ENCODE results near the gene DPP10.
"Not testable (repeated sequence)": the region's sequence is repeated elsewhere in the genome, so short reads cannot be mapped to it uniquely, and the experiment has no call there.

DPP10 gene

GRCh38 chr2:114729026-114729425 is 286.6 kb downstream of the DPP10 start:
- no peak for DNase-seq

GRCh38 chr2:114735126-114735525 is 292.7 kb downstream of the DPP10 start:
- DNase-seq, result no peak

GRCh38 chr2:114742245-114742644 is 299.8 kb downstream of the DPP10 start:
- DNase-seq, result no peak

DNA sequence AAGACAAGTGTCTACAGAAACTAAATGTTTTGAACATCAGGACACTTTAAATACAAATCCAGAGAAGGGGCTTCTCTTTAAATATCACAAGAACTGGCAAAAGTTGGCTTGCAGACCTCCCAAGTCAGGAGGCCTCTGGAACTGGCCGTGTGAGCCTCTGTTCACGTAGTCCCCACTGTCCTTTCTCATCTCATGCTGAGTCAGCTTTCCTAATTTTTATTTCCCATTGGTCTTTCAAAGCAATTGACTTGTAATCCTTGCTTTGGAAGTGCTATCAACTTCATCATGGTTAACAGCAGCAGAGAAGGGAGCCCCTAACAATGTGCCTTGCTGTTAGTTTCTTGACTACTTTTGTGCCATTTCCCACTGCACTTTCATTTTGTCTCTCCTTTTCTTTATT is 303.3 kb downstream of the DPP10 start:
- DNase-seq, result no peak

GRCh38 chr2:114748175-114748574 is 305.7 kb downstream of the DPP10 start:
- DNase-seq, result not testable (repeated sequence)

GRCh38 chr2:114752425-114752824 is 310.0 kb downstream of the DPP10 start:
- no peak for DNase-seq

- DNase-seq, result no peak
These were observed 310.7 kb downstream of the DPP10 start for GRCh38 chr2:114753145-114753544.

GRCh38 chr2:114754907-114755563 is 312.6 kb downstream of the DPP10 start:
- no peak for DNase-seq

DNA sequence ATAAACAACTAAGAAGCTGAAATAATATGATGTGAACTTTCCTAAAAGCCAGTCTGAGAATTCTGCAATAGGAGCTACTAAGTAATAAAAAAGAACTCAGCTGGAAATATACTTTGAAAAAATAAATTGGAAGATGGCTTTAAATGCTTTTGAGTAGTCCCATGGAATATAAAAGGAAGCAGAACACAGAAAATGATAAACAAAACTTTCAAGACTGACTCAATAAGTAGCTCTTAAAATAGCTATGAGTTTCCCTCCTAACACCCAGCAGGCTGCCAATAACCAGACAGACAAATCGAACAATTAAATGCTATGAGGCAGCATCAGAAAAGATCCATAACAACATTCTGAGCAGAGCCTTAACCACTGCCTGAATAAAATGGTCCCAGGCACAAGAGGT is 319.9 kb downstream of the DPP10 start:
- no peak for DNase-seq

- DNase-seq, result no peak
These were observed 320.5 kb downstream of the DPP10 start for GRCh38 chr2:114762986-114763385.

DNA sequence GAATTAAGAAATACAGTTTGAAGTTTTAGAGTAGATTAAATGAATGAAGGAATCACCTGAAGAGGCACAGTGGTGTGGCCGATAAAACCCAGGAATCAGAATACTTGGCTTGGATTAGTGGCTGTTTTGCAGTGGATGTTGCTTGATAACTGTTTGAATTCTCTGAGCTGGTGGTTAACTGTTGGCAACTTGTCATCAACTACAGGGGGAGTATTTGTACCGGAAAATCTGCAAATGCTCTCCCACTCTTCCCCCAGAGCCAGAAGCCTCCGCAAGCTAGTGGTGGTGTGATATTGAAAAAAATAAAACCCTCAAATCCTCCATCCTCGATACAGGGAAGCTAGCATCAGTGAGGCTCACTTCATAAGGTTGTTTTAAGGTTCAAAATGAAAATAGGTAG is 326.7 kb downstream of the DPP10 start:
- no peak for DNase-seq

GRCh38 chr2:114769991-114770390 is 327.6 kb downstream of the DPP10 start:
- no peak for DNase-seq

DNA sequence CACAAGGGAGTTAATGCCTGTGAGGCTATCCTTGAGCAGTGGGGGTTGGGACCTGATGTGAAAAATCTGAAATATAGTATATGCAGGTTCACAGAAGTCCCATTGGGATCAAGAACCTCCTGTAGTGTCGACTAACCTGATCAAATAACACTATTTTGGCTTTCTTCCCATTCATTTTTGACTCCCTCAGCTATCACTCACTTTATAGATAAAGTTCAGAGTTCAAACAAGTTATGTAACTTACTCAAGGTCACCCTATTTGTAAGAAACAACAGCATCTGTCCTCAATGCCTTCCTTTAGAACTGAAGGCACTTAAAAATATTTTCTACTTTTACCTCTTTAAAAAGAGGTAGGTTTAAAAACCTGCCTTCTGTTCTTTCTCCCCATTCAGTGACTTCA is 341.6 kb downstream of the DPP10 start:
- DNase-seq, result no peak

DNA sequence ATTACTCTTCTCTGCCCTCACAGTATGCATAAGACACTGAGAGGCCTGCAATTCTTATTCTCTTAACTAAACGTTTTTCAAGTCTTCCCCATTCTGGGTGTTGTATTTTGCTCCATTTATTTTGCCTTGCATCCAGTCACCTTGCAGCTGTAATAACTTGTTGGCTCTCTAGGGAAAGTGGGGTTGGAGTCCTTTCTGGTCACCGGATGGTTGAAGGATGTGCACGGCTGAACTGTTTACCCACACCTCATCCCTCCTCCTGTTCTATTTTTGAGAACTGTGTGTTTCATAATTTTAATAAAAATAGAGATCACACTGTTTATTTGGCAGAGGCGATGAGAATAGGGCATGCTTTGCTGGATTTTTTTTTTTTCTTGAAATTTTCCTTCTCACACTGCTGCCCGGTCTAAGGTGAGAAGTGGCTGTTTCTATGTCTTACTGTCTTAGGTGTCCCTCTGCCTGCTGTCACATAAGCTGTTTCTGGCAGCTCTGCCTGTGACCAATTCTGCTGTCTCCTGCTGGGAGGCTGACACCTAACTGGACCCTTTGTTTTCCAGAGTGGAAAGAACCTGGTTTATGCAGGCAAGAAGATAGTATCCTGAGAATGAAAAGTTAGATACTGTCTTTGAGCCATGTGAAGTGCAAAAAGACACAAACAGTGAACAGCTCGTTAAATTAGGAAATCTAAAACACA is 342.6 kb downstream of the DPP10 start:
- no peak for DNase-seq

DNA sequence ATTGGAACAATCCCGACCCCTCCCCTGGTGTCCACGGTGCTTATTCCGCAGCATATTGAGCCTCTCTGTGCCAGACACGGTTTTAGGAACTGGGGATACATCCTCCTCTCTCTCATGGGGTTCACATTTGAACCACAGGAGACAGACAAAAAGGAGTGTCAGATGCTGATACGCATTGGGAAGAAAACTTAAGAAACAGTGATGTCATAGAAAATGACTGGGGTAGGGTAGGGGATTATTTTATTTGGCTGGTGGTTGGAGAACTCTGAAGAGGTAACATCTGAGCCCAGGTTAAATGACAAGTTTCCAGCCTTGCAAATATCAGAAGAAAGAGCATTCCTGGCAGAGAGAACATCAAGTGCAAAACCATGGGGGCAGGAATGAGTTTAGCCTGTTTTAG is 344.5 kb downstream of the DPP10 start:
- no peak for DNase-seq

DNA sequence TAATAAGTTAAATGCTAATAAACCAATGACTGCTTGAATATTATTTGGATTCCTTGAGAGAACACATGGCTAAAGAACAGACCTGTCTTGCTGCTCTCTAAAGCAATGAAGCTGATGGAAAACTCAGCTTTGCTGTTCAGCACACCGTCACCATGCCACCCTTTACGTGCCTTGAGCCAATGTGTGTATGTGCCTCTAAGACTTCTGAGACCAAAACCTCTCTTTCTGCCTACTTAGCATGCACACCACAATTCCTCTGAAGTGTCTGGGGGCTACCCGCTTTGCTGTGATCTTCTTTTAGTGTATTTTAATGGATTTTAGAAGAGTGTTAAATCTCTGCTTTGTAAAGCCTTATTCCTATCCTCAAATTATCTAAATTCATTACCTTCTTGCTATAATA is 345.0 kb downstream of the DPP10 start:
- no peak for DNase-seq

GRCh38 chr2:114789989-114790388 is 347.5 kb downstream of the DPP10 start:
- no peak for DNase-seq

DNA sequence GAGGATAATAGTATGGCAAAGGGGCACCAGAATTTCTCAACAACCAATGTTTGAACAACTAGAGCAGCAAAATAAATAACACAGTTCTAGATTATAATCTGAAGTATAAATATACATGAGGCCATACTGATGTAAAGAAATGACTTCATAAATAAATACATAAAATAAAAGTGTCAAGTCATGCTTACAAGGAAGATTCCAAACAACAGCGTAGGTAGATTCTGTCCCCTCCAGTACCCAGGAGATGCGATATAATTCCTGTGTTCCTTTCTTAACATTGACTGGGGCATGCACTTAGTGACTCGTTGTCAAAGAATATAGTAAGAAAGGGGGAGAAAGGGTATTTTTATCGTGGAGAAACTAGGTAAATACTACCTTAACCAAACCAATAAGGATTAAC is 355.1 kb downstream of the DPP10 start:
- DNase-seq, result no peak

DNA sequence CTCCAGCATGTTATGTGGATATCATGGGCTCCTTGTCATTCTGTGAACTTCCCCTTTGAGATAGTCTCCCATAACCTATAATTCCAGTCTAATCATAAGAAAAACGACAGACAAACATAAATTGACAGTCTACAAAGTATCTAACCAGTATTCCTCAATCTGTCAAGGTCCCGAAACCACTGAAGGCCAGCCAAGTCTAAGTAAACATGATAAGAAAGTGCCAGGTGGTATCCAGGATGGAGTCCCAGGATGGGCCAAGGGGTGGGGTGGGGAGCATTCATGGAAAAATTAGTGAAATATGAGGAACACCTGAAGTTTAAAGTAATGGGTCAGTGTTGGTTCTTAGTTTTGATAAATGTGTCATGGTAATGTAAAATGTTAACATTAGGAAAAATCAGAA is 355.5 kb downstream of the DPP10 start:
- no peak for DNase-seq

DNA sequence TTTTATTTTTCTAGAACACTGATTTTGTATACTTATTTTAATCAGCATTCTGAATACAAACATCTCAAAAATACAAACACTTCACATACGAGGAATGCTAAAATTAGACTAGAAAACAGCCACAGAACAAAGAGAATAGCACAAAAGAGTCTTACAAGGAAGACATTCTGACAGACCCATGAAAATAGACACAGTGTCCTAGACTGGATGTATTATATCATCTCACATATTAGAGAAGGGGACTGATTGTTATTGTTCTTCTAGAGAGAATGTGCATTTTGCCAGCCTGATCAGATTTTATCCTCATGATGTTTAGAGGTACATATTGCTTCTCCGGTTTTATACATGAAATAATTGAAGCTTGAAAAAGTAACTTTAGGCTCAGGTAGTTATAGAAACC is 357.9 kb downstream of the DPP10 start:
- DNase-seq, result no peak

- DNase-seq, result no peak
These were observed 362.8 kb downstream of the DPP10 start for GRCh38 chr2:114805195-114805594.

GRCh38 chr2:114810092-114810491 is 367.7 kb downstream of the DPP10 start:
- no peak for DNase-seq

GRCh38 chr2:114812261-114812660 is 369.8 kb downstream of the DPP10 start:
- DNase-seq, result no peak

DNA sequence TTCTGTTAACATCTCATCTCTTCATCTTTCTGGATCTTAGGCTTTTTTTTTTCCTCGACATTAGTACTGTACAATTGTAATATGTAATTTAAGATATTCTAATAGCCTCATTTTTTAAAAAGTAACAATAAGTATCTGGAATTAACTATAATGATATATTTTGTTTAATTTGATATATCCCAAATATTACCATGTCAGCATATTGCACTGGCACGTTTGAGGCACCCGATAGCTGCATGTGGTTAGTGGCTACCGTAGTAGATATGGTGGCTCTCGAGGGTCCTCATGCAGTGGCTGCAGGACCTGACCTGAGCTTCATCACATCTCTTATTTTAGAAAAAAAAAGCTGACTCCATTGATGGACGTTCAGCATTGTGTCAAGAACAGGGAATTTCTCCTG is 371.9 kb downstream of the DPP10 start:
- DNase-seq, result no peak

DNA sequence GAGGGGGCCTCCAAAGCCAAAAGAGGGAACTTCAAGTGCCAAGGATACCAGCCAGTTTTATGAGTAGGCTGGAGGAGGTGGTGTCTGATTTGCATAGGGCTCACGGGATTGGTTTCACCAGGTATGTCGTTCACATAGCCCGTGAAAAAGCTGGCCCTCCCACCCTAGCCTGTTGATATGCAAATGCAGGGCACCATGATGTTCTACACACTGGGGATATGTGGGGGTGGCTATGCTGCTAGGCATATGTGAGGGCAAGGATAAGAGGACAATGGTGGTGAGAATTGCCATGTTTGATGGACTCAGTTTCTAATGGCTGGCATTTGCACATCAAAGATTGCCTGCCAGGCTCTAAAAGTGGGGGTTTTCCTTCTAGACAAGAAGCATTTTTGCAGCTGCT is 378.6 kb downstream of the DPP10 start:
- DNase-seq, result no peak

All from NK-92 treated with Interleukin-12 subunit alpha and Interleukin-12 subunit beta, amount 100 ng/mL, for 24 hours (cell line).